CD8-positive, alpha-beta memory T cell (primary cell): Measurements from ENCODE around the gene HECTD4. TPM values are rescaled to one million over a fixed set of nuclear protein-coding genes. Genes with fewer than 3 reads are reported as not detected.

Experiments used
- CTCF ChIA-PET: fragments of 350-600 bp; sonication (Branson Sonifier 250); formaldehyde crosslinking; loops from one replicate; lab custom pipeline; 2021; ENCODE audit warnings: antibody characterized with exemption; lab: Charles Lee
- POLR2A ChIA-PET: fragments of 350-600 bp; sonication (Branson Sonifier 250); formaldehyde crosslinking; loops from one replicate; lab custom pipeline; 2021; ENCODE audit warnings: antibody characterized with exemption; lab: Charles Lee
- DNase-seq, 5 donors: peaks; one replicate each; pipeline versions ENCODE4 v3.0.0 to v3.0.0-alpha.2; 2020 to 2022; ENCODE audit warnings: mixed read lengths in 1 of 5
- H3K27ac ChIP-seq: one replicate; pipeline ENCODE4 v1.7.0; 2013; ENCODE audit warnings: low read depth, mild to moderate bottlenecking, low read length, moderate library complexity
- H3K27me3 ChIP-seq: 2 replicates; pipeline ENCODE4 v1.7.0; 2013; ENCODE audit warnings: low read length, mild to moderate bottlenecking; ENCODE audit not compliant: insufficient read depth, poor library complexity, severe bottlenecking
- H3K36me3 ChIP-seq: 2 replicates; pipeline ENCODE4 v1.7.0; 2013; ENCODE audit warnings: mild to moderate bottlenecking, low read length, moderate library complexity; ENCODE audit not compliant: insufficient read depth
- H3K4me1 ChIP-seq: 2 replicates; pipeline ENCODE4 v1.7.0; 2013; ENCODE audit warnings: mild to moderate bottlenecking, low read length, moderate library complexity; ENCODE audit not compliant: insufficient read depth
- H3K4me3 ChIP-seq: 2 replicates; pipeline ENCODE4 v1.7.0; 2013; ENCODE audit warnings: mild to moderate bottlenecking, low read length
- H3K9me3 ChIP-seq: 2 replicates; pipeline ENCODE4 v1.7.0; 2013; ENCODE audit warnings: mild to moderate bottlenecking, low read length
- H3K27ac Mint-ChIP-seq, 8 donors: one replicate each; pipeline ENCODE4 v1.8.0; 2020 to 2021; ENCODE audit warnings: mixed read lengths in 8 of 8, mild to moderate bottlenecking in 6 of 8, inconsistent platforms in 3 of 8, moderate library complexity in 3 of 8
- H3K27me3 Mint-ChIP-seq, 2 donors: one replicate each; pipeline ENCODE4 v1.8.0; 2020 to 2021; ENCODE audit warnings: mixed read lengths in 2 of 2, mild to moderate bottlenecking in 1 of 2, moderate library complexity in 1 of 2
- H3K36me3 Mint-ChIP-seq, 3 donors: one replicate each; pipeline ENCODE4 v1.8.0; 2020 to 2021; ENCODE audit warnings: mixed read lengths in 3 of 3, inconsistent platforms in 1 of 3, mild to moderate bottlenecking in 1 of 3
- H3K4me1 Mint-ChIP-seq, 3 donors: one replicate each; pipeline ENCODE4 v1.8.0; 2020 to 2021; ENCODE audit warnings: mixed read lengths in 3 of 3, inconsistent platforms in 1 of 3, mild to moderate bottlenecking in 1 of 3
- H3K4me3 Mint-ChIP-seq, 7 donors: one replicate each; pipeline ENCODE4 v1.8.0; 2020 to 2021; ENCODE audit warnings: mixed read lengths in 7 of 7, mild to moderate bottlenecking in 6 of 7, moderate library complexity in 4 of 7, inconsistent platforms in 2 of 7
- H3K9me3 Mint-ChIP-seq, 5 donors: one replicate each; pipeline ENCODE4 v1.8.0; 2020 to 2022; ENCODE audit warnings: mixed read lengths in 5 of 5, mild to moderate bottlenecking in 3 of 5, moderate library complexity in 2 of 5, inconsistent platforms in 1 of 5
- polyA plus RNA-seq: library from polyadenylated mRNA; unstranded; fragments of 300-500 nt; fragmentation: Illumina TruSeq; gene quantifications from one replicate; pipeline ENCODE4 v1.2.3, GENCODE V29; 2021
- total RNA-seq, 2 experiments: library from RNA; stranded (reverse); gene quantifications; one replicate each; pipeline ENCODE4 v1.2.3, GENCODE V29; 2021

The HECTD4 gene
- total and polyA plus RNA-seq, 3 experiments from 2014 or later = 3.1 to 32.8 (median 29.7) TPM

GRCh38 chr12:112167718-112168525, 214.3 kb downstream of the HECTD4 start:
- no peaks in the 10 kb centered on the region for H3K27me3 Mint-ChIP-seq
- Histone ChIP-seq H3K27ac (no peak overlapping the region), H3K4me3 (no peak overlapping the region), H3K36me3 (no peaks in the 10 kb centered on the region), H3K4me1 (no peaks in the 10 kb centered on the region), H3K27me3 (no peaks in the 10 kb centered on the region), H3K9me3 (no peaks in the 10 kb centered on the region)
- H3K27ac Mint-ChIP-seq = no peak overlapping the region
- peaks cover 7 to 15% (median 7%) of the 10 kb centered on the region in 3 donors for H3K4me1 Mint-ChIP-seq
- no peaks in the 10 kb centered on the region for H3K9me3 Mint-ChIP-seq
- H3K36me3 Mint-ChIP-seq = peaks cover 0 to 39% (median 2%) of the 10 kb centered on the region in 3 donors
- POLR2A ChIA-PET = no interaction called here
- H3K4me3 Mint-ChIP-seq = no peak overlapping the region
- DNase-seq = no peak
- CTCF ChIA-PET = interaction anchor here (2.1 kb wide), 1 partner anchor 9 kb away, joined by 6 read pairs; no protein-coding TSS in a partner anchor

GRCh38 chr12:112167031-112167461, 215.2 kb downstream of the HECTD4 start:
- H3K27ac ChIP-seq = no peak overlapping the region
- H3K4me1 ChIP-seq = no peaks in the 10 kb centered on the region
- H3K27me3 ChIP-seq = no peaks in the 10 kb centered on the region
- no peak overlapping the region for H3K4me3 ChIP-seq
- H3K36me3 ChIP-seq = no peaks in the 10 kb centered on the region
- H3K9me3 ChIP-seq = no peaks in the 10 kb centered on the region
- Mint-ChIP-seq H3K36me3 (peaks cover 0 to 37% (median 3%) of the 10 kb centered on the region in 3 donors), H3K27ac (peak overlapping the region in 1 of 8 donors; percentile 50), H3K27me3 (no peaks in the 10 kb centered on the region), H3K4me3 (no peak overlapping the region), H3K9me3 (no peaks in the 10 kb centered on the region), H3K4me1 (peaks cover 7 to 15% (median 7%) of the 10 kb centered on the region in 3 donors)
- no peak for DNase-seq
- CTCF ChIA-PET = interaction anchor here (2.1 kb wide), 1 partner anchor 9 kb away, joined by 6 read pairs; no protein-coding TSS in a partner anchor
- POLR2A ChIA-PET = no interaction called here

- Mint-ChIP-seq H3K27me3 (no peaks in the 10 kb centered on the region), H3K9me3 (no peaks in the 10 kb centered on the region), H3K27ac (peak overlapping the region in 4 of 8 donors; percentile 17 to 77 (median 65)), H3K4me1 (peaks cover 7 to 19% (median 10%) of the 10 kb centered on the region in 3 donors), H3K4me3 (no peak overlapping the region), H3K36me3 (peaks cover 4 to 39% (median 6%) of the 10 kb centered on the region in 3 donors)
- ChIA-PET CTCF (no interaction called here), POLR2A (no interaction called here)
- no peak overlapping the region for H3K4me3 ChIP-seq
- no peak for DNase-seq
- H3K27me3 ChIP-seq = no peaks in the 10 kb centered on the region
- no peaks in the 10 kb centered on the region for H3K36me3 ChIP-seq
- H3K27ac ChIP-seq = no peak overlapping the region
- no peaks in the 10 kb centered on the region for H3K4me1 ChIP-seq
- H3K9me3 ChIP-seq = no peaks in the 10 kb centered on the region
Measured at GRCh38 chr12:112166051-112167015, 215.9 kb downstream of the HECTD4 start.

- peaks cover 10 to 21% (median 16%) of the 10 kb centered on the region in 3 donors for H3K4me1 Mint-ChIP-seq
- H3K36me3 Mint-ChIP-seq = peaks cover 9 to 40% (median 10%) of the 10 kb centered on the region in 3 donors
- peak overlapping the region in 5 of 8 donors; percentile 6 to 77 (median 61) for H3K27ac Mint-ChIP-seq
- CTCF ChIA-PET = no interaction called here
- H3K27me3 Mint-ChIP-seq = no peaks in the 10 kb centered on the region
- Histone ChIP-seq H3K36me3 (no peaks in the 10 kb centered on the region), H3K27me3 (no peaks in the 10 kb centered on the region), H3K4me1 (no peaks in the 10 kb centered on the region), H3K9me3 (no peaks in the 10 kb centered on the region), H3K27ac (no peak overlapping the region), H3K4me3 (no peak overlapping the region)
- POLR2A ChIA-PET = no interaction called here
- no peak overlapping the region for H3K4me3 Mint-ChIP-seq
- H3K9me3 Mint-ChIP-seq = no peaks in the 10 kb centered on the region
- no peak for DNase-seq
Measured at GRCh38 chr12:112165624-112166023, 216.6 kb downstream of the HECTD4 start.

GRCh38 chr12:112164011-112164660, 218.1 kb downstream of the HECTD4 start:
- Histone ChIP-seq H3K4me1 (peaks cover 8% of the 10 kb centered on the region), H3K9me3 (peaks cover 8% of the 10 kb centered on the region), H3K27ac (no peak overlapping the region), H3K4me3 (no peak overlapping the region), H3K36me3 (no peaks in the 10 kb centered on the region), H3K27me3 (no peaks in the 10 kb centered on the region)
- Mint-ChIP-seq H3K4me3 (no peak overlapping the region), H3K9me3 (peaks cover 0 to 8% (median 4%) of the 10 kb centered on the region in 5 donors), H3K36me3 (peaks cover 16 to 45% (median 18%) of the 10 kb centered on the region in 3 donors), H3K27me3 (no peaks in the 10 kb centered on the region), H3K4me1 (peaks cover 10 to 24% (median 23%) of the 10 kb centered on the region in 3 donors), H3K27ac (peak overlapping the region in 1 of 8 donors; percentile 76)
- no peak for DNase-seq
- ChIA-PET POLR2A (interaction anchor here (0.7 kb wide), 1 partner anchor 34 kb away, joined by 4 read pairs; no protein-coding TSS in a partner anchor), CTCF (interaction anchor here (0.6 kb wide), 1 partner anchor 10 kb away, joined by 3 read pairs; no protein-coding TSS in a partner anchor)

GRCh38 chr12:112163471-112163991, 218.7 kb downstream of the HECTD4 start:
- H3K4me3 Mint-ChIP-seq = no peak overlapping the region
- DNase-seq = no peak
- no peaks in the 10 kb centered on the region for H3K27me3 Mint-ChIP-seq
- CTCF ChIA-PET = interaction anchor here (0.6 kb wide), 2 partner anchors 10 to 56 kb away, joined by 3 read pairs; no protein-coding TSS in a partner anchor
- H3K36me3 ChIP-seq = no peaks in the 10 kb centered on the region
- peak overlapping the region in 1 of 8 donors; percentile 76 for H3K27ac Mint-ChIP-seq
- H3K36me3 Mint-ChIP-seq = peaks cover 16 to 49% (median 24%) of the 10 kb centered on the region in 3 donors
- peaks cover 17 to 30% (median 29%) of the 10 kb centered on the region in 3 donors for H3K4me1 Mint-ChIP-seq
- peaks cover under 1 to 14% (median 8%) of the 10 kb centered on the region in 5 donors for H3K9me3 Mint-ChIP-seq
- peaks cover 14% of the 10 kb centered on the region for H3K4me1 ChIP-seq
- H3K4me3 ChIP-seq = no peak overlapping the region
- POLR2A ChIA-PET = no interaction called here
- no peak overlapping the region for H3K27ac ChIP-seq
- no peaks in the 10 kb centered on the region for H3K27me3 ChIP-seq
- H3K9me3 ChIP-seq = peaks cover 8% of the 10 kb centered on the region

- no peak overlapping the region for H3K4me3 ChIP-seq
- H3K36me3 ChIP-seq = no peaks in the 10 kb centered on the region
- DNase-seq = no peak
- ChIA-PET POLR2A (interaction anchor here (0.6 kb wide), 1 partner anchor 107 kb away, joined by 5 read pairs; no protein-coding TSS in a partner anchor), CTCF (interaction anchor here (0.6 kb wide), 1 partner anchor 56 kb away, joined by 3 read pairs; no protein-coding TSS in a partner anchor)
- Mint-ChIP-seq H3K4me1 (peaks cover 21 to 35% (median 34%) of the 10 kb centered on the region in 3 donors), H3K27ac (peak overlapping the region in 2 of 8 donors; percentile 50 to 73), H3K36me3 (peaks cover 19 to 54% (median 28%) of the 10 kb centered on the region in 3 donors), H3K27me3 (no peaks in the 10 kb centered on the region), H3K9me3 (peaks cover 5 to 19% (median 13%) of the 10 kb centered on the region in 5 donors), H3K4me3 (no peak overlapping the region)
- H3K9me3 ChIP-seq = peaks cover 8% of the 10 kb centered on the region
- peaks cover 18% of the 10 kb centered on the region for H3K4me1 ChIP-seq
- H3K27me3 ChIP-seq = no peaks in the 10 kb centered on the region
- no peak overlapping the region for H3K27ac ChIP-seq
Measured at GRCh38 chr12:112163056-112163455, 219.2 kb downstream of the HECTD4 start.
